ENCODE data around the gene CHMP1B.

GRCh38 chr18:11842562-11842961 is 8.7 kb upstream of the CHMP1B start:
- TF ChIP-seq SP1 (IDR thresholded peaks at IDR 0.05) (no peak), HDGF (IDR thresholded peaks at IDR 0.05; ENCODE audit: borderline replicate concordance) (no peak), FOXM1 (IDR thresholded peaks at IDR 0.05; ENCODE audit: borderline replicate concordance) (no peak), NFRKB (IDR thresholded peaks at IDR 0.05) (no peak)

All from HEK293T (cell line).